ENCODE results near the gene CNPY4.
A peak's percentile ranks its signal among the peaks of the same experiment; 100 is the strongest.

Gene CNPY4, protein sequence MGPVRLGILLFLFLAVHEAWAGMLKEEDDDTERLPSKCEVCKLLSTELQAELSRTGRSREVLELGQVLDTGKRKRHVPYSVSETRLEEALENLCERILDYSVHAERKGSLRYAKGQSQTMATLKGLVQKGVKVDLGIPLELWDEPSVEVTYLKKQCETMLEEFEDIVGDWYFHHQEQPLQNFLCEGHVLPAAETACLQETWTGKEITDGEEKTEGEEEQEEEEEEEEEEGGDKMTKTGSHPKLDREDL

DNA sequence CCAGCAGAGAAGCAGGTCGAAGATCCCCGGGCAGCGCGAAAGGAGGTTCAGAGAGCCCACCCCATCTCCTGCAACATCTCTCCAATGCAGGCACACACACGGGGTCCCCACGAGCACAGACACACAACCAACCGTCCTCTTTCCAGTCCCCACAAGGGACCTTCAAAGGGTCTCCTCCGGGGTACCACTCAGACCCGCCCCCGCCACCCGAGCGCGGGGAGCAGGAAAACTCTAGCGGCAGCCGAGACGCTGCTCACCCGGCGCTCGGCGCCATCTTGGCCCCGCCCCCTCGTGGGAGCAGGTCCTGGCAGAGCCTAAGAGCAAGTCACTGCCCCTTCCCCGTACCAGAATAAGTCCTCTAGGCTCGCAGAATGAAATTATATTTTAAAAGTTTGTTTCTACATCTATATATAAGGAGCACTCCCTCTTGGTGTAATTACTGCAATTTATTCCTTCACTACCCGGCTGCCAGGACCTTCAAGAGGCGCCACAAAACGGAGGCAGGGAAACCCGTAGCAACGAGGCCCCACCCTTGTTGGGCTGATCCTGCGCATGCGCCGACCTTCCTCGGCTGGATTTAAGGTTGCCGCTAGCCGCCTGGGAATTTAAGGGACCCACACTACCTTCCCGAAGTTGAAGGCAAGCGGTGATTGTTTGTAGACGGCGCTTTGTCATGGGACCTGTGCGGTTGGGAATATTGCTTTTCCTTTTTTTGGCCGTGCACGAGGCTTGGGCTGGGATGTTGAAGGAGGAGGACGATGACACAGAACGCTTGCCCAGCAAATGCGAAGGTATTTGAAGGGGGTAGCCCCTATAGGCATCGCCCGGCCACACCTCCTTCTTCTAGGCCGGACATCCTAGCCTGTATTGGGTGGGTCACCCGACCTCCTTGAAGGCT, at the start of gene CNPY4, which contains the start of gene TAF6:
CNPY4 (plus strand) TSS at position 563 of the 898 bp plus-strand sequence; CDS start at position 674, 111 bp downstream.
TAF6 (minus strand) TSS at position 287 of the 898 bp plus-strand sequence. CDS start 5,149 bp downstream, outside the sequence.
- DNase-seq (ENCODE audit: low read depth): peak; percentile 87
- TF ChIP-seq, protein P1, sequence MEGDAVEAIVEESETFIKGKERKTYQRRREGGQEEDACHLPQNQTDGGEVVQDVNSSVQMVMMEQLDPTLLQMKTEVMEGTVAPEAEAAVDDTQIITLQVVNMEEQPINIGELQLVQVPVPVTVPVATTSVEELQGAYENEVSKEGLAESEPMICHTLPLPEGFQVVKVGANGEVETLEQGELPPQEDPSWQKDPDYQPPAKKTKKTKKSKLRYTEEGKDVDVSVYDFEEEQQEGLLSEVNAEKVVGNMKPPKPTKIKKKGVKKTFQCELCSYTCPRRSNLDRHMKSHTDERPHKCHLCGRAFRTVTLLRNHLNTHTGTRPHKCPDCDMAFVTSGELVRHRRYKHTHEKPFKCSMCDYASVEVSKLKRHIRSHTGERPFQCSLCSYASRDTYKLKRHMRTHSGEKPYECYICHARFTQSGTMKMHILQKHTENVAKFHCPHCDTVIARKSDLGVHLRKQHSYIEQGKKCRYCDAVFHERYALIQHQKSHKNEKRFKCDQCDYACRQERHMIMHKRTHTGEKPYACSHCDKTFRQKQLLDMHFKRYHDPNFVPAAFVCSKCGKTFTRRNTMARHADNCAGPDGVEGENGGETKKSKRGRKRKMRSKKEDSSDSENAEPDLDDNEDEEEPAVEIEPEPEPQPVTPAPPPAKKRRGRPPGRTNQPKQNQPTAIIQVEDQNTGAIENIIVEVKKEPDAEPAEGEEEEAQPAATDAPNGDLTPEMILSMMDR (IDR thresholded peaks at IDR 0.05; ENCODE audit: control insufficient read depth, insufficient read depth, low read depth, low read length, missing control alignments): no peak
- peak within 1 kb of the TSS; percentile 98 for H3K4me3 ChIP-seq (ENCODE audit: control insufficient read depth, low read depth, low read length)

DNA sequence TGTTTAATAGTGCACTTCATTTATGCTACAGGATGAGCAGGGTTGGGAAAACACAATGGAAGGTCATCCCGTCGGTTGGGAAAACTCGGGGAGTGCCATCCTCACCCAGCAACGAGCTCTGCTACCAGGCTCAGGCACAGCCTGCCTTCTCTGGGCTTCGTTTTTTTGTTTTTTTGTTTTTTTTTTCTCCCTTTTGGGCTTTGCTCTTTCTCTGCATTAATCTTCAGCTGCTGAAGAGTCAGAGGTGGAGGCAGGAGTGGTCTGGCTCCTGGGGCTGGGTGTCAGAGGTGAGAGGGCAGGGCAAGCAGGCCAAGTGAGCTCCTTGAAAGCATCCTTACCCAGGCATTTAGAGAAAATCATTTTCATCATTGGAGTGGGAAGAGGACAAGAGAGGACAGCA, 49.4 kb upstream of the CNPY4 start:
- DNase-seq (ENCODE audit: low read depth): no peak
- H3K4me3 ChIP-seq (ENCODE audit: control insufficient read depth, low read depth, low read length): no peak overlapping the region
- TF ChIP-seq, protein P1 (IDR thresholded peaks at IDR 0.05; ENCODE audit: control insufficient read depth, insufficient read depth, low read depth, low read length, missing control alignments): no peak

DNA sequence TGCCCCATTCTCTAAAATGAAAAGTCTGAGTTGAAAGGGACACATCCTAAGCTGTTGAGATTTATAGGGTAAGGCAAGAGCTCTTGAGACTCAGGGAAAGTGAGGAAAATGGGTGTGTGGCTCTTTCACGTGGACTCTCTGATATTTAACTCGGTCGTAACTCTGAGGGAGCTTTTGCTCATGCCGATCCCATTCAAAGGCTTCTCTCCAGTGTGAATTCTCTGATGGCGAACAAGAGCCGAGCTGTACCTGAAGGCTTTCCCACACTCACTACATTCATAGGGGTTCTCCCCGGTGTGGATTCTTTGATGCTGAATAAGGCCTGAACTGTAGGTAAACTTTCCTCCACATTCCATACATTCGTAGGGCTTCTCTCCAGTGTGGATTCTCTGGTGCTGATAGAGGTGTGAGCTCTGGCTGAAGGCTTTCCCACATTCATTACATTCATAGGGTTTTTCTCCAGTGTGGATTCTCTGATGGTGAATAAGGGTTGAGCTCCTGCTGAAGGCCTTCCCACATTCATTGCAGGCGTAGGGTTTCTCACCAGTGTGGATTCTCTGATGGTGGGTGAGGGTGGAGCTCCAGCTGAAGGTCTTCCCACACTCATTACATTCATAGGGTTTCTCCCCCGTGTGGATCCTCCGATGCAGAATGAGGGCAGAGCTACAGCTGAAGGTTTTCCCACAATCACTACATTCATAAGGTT, 48.3 kb upstream of the CNPY4 start:
- TF ChIP-seq, protein P1 (IDR thresholded peaks at IDR 0.05; ENCODE audit: control insufficient read depth, insufficient read depth, low read depth, low read length, missing control alignments): no peak
- no peak overlapping the region for H3K4me3 ChIP-seq (ENCODE audit: control insufficient read depth, low read depth, low read length)
- DNase-seq (ENCODE audit: low read depth): no peak

DNA sequence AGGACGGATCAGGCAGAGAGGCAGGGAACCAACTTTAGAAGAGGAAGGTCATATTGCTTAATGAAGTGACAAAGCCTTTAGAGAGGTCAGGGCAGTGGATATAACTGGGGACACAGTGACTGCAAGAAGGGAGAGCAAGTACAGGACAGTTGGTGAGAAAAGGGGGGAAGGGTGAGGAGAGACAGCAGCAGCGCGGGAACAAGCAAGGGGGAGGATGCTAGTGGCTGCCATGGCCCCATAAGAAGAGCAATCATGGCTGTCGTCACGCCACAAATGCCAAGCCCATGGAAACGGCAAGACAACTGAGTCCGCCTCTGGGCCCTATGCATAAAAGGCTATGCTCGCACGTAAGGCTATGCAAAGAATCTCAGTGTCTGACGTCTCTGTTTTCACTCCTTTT, 47.0 kb upstream of the CNPY4 start:
- H3K4me3 ChIP-seq (ENCODE audit: control insufficient read depth, low read depth, low read length): no peak overlapping the region
- TF ChIP-seq, protein P1 (IDR thresholded peaks at IDR 0.05; ENCODE audit: control insufficient read depth, insufficient read depth, low read depth, low read length, missing control alignments): no peak
- DNase-seq (ENCODE audit: low read depth): no peak

DNA sequence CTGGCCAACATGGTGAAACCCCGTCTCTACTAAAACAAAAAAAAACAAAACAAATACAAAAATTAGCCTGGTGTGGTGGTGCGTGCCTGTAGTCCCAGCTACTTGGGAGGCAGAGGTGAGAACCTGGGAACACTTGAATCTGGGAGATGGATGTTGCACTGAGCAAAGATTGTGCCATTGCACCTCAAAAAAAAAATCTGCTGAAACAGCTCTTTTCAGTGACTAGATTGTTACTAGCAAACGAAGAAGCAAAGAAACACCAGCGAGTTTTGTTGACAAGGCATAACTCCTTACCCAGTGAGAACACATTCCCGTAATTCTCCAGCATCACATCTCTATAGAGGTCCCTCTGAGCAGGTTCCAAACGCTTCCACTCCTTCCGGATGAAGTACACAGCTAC, 44.6 kb upstream of the CNPY4 start:
- TF ChIP-seq, protein P1 (IDR thresholded peaks at IDR 0.05; ENCODE audit: control insufficient read depth, insufficient read depth, low read depth, low read length, missing control alignments): no peak
- no peak for DNase-seq (ENCODE audit: low read depth)
- no peak overlapping the region for H3K4me3 ChIP-seq (ENCODE audit: control insufficient read depth, low read depth, low read length)

DNA sequence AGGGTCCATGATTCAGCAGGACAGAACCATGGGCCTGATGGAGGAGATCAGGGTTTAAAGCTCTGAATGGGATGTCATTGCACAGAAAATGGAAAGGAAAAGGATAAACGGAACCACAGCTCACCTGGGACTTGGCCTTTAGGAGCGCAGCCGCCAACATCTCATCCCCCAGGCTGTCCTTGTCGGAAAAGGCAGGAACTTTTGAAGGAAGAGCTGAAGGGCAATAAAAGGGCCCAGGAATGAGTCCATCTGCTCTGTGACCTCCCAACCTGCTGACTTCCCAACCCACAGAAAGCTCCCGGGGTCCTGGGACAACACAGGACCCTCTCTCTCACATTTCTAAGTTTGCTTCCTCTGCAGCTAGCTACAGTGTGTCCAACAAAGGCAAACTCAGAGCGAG, 44.0 kb upstream of the CNPY4 start:
- TF ChIP-seq, protein P1 (IDR thresholded peaks at IDR 0.05; ENCODE audit: control insufficient read depth, insufficient read depth, low read depth, low read length, missing control alignments): no peak
- no peak for DNase-seq (ENCODE audit: low read depth)
- no peak overlapping the region for H3K4me3 ChIP-seq (ENCODE audit: control insufficient read depth, low read depth, low read length)

Data from AG09309 (cell line).